Measurements from ENCODE around the gene DHX34. TPM values are rescaled to one million over a fixed set of nuclear protein-coding genes. Genes with fewer than 3 reads are reported as not detected.

The DHX34 gene
- total and polyA plus RNA-seq, 9 of the 15 experiments (the other 6 are each of a cell fraction or from before 2014, with no cell fraction given): 0.36 to 42.0 (median 15.0) TPM

DNA sequence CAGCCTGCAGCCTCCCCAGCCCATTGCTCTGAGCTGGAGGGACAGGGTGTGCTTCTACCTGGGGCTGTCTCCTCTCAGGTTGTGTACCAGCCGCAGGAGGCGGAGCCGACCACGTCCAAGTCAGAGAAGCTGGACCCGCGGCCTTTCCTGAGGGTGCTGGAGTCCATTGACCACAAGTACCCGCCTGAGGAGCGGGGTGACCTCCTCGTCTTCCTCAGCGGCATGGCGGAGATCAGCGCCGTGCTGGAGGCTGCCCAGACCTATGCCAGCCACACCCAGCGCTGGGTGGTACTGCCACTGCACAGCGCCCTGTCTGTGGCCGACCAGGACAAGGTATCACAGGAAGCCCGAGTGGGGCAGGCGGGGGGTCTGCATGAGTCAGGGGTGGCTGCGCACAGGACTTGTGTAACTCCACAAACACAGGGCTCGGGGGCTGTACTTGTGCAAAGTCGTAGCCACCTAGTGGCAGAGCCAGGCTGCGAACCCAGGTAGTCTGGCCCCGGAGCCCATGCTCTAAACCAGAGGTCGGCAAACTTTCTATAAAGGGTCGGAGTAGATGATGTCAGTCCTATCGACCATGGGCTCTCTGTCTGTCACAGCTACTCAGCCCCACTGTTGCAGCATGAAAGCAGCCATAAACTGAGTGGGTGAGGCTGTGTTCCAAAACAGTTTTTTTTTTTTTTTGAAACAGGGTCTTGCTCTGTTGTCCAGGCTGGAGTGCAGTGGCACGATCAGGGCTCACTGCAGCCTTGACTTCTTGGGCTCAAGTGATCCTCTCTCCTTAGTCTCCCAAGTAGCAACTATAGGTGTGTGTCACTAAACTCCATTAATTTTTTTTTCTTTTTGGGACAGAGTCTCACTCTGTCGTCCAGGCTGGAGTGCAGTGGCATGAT lies 8.9 kb downstream of the DHX34 start (continued):
- TF ChIP-seq, protein P1, sequence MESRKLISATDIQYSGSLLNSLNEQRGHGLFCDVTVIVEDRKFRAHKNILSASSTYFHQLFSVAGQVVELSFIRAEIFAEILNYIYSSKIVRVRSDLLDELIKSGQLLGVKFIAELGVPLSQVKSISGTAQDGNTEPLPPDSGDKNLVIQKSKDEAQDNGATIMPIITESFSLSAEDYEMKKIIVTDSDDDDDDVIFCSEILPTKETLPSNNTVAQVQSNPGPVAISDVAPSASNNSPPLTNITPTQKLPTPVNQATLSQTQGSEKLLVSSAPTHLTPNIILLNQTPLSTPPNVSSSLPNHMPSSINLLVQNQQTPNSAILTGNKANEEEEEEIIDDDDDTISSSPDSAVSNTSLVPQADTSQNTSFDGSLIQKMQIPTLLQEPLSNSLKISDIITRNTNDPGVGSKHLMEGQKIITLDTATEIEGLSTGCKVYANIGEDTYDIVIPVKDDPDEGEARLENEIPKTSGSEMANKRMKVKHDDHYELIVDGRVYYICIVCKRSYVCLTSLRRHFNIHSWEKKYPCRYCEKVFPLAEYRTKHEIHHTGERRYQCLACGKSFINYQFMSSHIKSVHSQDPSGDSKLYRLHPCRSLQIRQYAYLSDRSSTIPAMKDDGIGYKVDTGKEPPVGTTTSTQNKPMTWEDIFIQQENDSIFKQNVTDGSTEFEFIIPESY (CRISPR knock-in tag; IDR thresholded peaks at IDR 0.05): 0 out of 2 replicates have a peak, but pooled peaks have one; percentile 18
- TF ChIP-seq, protein P2, sequence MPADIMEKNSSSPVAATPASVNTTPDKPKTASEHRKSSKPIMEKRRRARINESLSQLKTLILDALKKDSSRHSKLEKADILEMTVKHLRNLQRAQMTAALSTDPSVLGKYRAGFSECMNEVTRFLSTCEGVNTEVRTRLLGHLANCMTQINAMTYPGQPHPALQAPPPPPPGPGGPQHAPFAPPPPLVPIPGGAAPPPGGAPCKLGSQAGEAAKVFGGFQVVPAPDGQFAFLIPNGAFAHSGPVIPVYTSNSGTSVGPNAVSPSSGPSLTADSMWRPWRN (IDR thresholded peaks at IDR 0.05; ENCODE audit: low read depth): no peak
- TF ChIP-seq HDAC2 (IDR thresholded peaks at IDR 0.05) (no peak), ZNF3 (CRISPR knock-in tag; IDR thresholded peaks at IDR 0.05) (no peak), SAFB2 (IDR thresholded peaks at IDR 0.05; ENCODE audit: borderline replicate concordance, low read depth, low read length, severe bottlenecking) (no peak), MXI1 (IDR thresholded peaks at IDR 0.05; ENCODE audit: low read depth, low read length) (no peak), HIVEP1 (CRISPR knock-in tag; IDR thresholded peaks at IDR 0.05) (no peak), COPS2 (conservative IDR thresholded peaks at IDR 0.05) (no peak), RBFOX2 (IDR thresholded peaks at IDR 0.05; ENCODE audit: low read depth, low read length) (peak; percentile 41), HDAC6 (IDR thresholded peaks at IDR 0.05; ENCODE audit: low read depth, low read length) (no peak)
- TF ChIP-seq, protein P3, sequence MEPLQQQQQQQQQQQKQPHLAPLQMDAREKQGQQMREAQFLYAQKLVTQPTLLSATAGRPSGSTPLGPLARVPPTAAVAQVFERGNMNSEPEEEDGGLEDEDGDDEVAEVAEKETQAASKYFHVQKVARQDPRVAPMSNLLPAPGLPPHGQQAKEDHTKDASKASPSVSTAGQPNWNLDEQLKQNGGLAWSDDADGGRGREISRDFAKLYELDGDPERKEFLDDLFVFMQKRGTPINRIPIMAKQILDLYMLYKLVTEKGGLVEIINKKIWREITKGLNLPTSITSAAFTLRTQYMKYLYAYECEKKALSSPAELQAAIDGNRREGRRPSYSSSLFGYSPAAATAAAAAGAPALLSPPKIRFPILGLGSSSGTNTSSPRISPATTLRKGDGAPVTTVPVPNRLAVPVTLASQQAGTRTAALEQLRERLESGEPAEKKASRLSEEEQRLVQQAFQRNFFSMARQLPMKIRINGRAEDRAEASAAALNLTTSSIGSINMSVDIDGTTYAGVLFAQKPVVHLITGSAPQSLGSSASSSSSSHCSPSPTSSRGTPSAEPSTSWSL (CRISPR knock-in tag; IDR thresholded peaks at IDR 0.05; ENCODE audit: borderline replicate concordance): no peak
- TF ChIP-seq, protein P4, sequence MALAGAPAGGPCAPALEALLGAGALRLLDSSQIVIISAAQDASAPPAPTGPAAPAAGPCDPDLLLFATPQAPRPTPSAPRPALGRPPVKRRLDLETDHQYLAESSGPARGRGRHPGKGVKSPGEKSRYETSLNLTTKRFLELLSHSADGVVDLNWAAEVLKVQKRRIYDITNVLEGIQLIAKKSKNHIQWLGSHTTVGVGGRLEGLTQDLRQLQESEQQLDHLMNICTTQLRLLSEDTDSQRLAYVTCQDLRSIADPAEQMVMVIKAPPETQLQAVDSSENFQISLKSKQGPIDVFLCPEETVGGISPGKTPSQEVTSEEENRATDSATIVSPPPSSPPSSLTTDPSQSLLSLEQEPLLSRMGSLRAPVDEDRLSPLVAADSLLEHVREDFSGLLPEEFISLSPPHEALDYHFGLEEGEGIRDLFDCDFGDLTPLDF (CRISPR knock-in tag; IDR thresholded peaks at IDR 0.05): no peak
- TF ChIP-seq, protein P5, sequence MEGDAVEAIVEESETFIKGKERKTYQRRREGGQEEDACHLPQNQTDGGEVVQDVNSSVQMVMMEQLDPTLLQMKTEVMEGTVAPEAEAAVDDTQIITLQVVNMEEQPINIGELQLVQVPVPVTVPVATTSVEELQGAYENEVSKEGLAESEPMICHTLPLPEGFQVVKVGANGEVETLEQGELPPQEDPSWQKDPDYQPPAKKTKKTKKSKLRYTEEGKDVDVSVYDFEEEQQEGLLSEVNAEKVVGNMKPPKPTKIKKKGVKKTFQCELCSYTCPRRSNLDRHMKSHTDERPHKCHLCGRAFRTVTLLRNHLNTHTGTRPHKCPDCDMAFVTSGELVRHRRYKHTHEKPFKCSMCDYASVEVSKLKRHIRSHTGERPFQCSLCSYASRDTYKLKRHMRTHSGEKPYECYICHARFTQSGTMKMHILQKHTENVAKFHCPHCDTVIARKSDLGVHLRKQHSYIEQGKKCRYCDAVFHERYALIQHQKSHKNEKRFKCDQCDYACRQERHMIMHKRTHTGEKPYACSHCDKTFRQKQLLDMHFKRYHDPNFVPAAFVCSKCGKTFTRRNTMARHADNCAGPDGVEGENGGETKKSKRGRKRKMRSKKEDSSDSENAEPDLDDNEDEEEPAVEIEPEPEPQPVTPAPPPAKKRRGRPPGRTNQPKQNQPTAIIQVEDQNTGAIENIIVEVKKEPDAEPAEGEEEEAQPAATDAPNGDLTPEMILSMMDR (IDR thresholded peaks at IDR 0.05 in 2 of 3, conservative IDR thresholded peaks at IDR 0.05 in 1 of 3; ENCODE audit: insufficient read depth in 2 of 3, low read depth in 1 of 3, low read length in 3 of 3): peak; percentile 31 to 44 (median 32); a peak in 5 of 6 replicates
